HG02642 (cell line): ENCODE measurements around the gene CARD14.
"Not testable (repeated sequence)": the region's sequence is repeated elsewhere in the genome, so short reads cannot be mapped to it uniquely, and the experiment has no call there.

Source experiments
- ATAC-seq: cut with Tn5 transposase; IDR thresholded peaks from one replicate; pipeline ENCODE4 v1.9.1; 2021; ENCODE audit warnings: mild to moderate bottlenecking; ENCODE audit not compliant: unreplicated experiment, poor library complexity

Gene CARD14

DNA sequence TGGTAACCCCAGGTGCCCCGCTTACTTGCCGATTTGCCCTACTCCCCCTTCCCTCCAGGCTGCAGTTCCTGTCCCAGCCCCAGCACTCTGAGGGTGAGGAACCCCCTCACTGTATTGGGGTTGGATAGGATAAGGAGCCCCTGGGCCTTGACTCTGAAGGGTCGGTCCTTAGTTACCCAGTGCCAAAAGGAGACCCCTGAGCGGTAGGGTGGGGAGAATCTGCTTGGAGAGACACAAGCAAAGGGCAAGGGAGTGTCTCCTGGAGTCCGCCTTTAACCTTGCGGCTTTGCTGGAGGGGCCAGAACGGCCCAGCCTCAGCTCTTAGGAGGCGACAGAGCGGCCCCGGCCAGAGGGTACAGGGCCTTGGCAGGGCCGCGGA lies 13.0 kb downstream of the CARD14 start:
- no peak for ATAC-seq

DNA sequence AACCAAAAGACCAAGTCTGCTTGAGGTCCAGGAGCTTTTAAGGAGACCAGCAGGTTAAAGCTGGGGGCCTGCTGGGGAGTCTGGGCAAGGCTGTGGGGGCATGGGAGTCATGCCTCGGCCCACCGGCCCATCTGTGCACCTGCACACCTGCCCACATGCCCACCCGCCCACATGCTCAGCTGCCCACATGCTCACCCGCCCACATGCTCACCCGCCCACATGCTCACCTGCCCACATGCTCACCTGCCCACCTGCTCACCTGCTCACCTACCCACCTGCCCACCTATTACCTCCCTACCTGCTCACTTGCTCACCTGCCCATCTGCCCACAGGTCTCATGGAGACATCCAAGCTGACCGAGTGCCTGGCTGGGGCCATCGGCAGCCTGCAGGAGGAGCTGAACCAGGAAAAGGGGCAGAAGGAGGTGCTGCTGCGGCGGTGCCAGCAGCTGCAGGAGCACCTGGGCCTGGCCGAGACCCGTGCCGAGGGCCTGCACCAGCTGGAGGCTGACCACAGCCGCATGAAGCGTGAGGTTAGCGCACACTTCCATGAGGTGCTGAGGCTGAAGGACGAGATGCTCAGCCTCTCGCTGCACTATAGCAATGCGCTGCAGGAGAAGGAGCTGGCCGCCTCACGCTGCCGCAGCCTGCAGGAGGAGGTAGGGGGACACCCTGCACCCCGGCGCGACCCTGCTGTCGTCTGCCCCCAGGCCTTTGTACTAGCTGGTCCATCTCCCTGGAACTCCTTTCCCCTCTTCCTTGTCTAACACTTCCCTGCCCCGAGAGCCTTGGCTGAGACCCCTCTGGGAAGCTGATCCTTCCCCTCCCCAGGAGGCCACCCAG lies 14.0 kb downstream of the CARD14 start:
- ATAC-seq = no peak

DNA sequence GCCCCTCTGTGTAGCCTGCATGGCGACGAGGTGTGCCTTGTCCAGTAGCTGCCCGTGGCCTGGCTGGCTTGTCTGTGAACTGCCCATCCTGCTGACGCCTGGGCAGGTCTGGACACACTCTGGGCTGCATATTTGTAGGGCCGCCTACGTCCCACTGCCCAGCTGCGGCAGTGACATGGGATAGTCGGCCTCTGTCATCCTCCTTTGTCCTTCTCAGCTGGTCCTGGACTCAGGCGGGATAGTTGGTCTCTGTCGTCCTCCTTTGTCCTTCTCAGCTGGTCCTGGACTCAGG lies 14.5 kb downstream of the CARD14 start:
- ATAC-seq = no peak

DNA sequence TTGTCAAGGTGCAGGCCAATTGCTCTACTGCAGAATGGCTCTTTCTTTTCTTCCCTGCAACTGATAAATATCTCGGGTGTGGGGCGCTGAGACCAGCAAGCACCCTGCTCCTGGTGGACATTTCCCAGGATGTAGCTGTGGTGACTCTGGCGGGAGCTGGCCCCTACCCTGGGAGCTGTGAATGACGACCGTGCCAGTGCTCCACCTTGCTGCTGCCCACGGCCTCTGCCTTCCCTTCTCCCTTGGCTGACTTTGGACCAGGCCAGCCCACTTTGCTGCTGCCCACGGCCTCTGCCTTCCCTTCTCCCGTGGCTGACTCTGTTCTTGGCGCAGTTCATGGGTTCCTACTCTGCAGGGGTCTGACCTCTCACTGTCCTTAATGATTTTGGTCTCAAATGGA lies 16.1 kb downstream of the CARD14 start:
- no peak for ATAC-seq

DNA sequence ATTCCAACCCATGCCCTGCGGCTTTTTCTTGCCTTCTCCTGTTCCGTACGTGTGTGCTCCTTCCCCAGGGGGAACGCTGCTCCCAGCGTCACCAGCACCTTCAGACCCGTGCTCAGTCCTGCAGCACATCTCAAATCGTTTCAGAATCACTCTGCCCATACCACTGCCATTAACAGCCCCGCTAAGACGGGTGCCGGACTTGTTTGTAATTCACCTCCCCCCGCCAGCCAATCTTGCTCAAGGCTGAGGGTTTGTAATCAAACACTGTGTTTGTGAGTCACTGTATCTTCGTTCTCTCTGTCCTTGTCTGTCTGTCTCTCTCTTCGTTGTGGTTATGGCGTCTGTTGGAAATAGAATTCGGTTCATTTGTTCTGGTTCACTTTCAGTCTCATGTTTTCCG lies 17.3 kb downstream of the CARD14 start:
- ATAC-seq = no peak

DNA sequence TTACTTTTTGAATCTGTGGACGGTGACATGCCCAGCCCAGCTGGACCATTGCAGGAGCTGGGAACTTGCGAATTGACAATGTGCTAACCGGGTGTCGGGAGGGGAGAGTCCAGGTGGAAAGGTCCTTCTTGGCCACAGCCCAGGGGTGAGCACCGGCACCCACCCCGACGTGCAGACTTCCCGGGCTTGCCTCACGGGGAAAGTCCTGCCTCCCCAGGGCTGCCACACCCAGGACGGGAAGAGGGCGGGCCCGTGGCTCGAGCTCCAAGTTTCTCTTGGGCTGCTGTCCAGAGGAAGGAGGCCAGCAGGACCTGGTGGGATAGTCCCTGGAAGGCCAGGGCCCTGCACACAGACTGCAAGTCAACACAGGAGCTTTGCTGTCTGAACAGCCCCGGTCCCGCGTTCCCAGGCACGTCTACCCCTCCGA lies 17.7 kb downstream of the CARD14 start:
- no peak for ATAC-seq

DNA sequence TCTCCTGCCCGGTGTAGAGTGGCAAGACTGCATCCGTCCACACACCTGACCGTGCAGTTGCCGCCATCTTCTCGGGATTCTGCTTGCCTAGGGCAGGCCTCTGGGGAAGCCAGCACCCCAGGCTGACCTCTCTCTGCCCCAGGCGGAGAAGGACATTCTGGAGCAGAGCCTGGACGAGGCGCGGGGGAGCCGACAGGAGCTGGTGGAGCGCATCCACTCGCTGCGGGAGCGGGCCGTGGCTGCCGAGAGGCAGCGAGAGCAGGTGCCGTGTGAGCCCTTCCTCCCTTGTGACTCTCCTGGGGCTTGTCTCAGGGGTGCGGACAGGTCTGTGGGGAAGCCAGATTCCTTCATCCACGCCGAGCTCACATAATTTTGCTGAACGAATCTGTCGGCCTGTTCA lies 19.8 kb downstream of the CARD14 start:
- ATAC-seq = no peak

DNA sequence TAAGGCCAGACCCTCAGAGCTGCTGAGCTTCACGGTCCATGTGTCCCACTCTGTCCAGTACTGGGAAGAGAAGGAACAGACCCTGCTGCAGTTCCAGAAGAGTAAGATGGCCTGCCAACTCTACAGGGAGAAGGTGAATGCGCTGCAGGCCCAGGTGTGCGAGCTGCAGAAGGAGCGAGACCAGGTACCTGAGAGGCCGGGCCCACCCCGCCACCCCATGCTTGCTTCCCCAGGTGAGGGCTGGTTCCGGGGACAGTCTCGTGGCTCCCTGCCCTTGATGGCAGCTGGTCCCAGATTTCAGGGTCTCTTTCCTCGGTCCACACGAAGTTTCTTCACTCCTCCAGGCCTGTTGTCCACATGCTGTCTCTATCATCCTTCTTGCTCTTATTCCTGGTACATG lies 20.9 kb downstream of the CARD14 start:
- no peak for ATAC-seq

DNA sequence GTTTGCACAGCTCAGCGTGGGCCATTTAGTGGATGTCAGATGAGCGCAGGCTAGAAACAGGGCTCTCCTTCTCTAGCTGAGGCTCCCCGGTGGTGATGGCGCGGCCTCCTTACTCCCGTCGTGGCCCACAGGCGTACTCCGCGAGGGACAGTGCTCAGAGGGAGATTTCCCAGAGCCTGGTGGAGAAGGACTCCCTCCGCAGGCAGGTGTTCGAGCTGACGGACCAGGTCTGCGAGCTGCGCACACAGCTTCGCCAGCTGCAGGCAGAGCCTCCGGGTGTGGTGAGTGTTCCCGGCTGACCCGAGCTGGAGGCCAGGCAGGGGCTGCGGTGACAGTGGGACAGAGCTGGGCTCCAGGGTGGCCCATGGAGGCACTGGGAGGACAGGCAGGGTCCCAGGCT lies 21.4 kb downstream of the CARD14 start:
- ATAC-seq = no peak

DNA sequence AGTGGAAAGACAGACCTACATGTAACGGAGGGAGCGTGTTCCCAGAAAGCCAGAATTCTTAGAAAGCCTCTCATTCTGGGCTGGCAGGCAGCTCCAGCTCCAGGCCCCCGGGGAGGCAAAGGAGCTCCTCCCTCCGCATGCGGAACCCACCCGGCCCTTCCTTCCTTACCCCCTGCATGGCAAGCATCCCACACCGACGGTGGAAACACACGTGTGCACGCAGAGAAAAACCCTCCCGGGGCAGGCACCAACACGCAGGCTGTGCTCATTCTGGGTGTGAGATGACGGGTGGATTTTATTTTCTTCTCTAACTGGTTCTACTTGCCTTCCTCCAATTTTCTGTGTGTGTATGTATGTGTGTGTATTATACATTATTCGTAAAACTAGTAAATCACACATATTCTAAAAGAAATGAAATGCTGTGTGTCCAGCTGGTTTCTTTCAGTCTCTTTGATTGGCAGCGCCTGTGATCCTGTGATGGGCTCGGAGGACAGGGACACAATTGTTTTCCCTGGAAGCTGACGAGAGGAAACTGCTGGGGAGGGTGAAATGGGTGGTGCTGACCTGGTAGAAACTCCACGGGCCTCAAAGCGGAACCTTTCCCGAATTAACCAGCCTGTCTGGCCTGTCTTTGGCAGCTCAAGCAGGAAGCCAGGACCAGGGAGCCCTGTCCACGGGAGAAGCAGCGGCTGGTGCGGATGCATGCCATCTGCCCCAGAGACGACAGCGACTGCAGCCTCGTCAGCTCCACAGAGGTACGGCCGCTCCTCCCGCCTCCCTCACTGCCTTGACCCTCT lies 22.2 kb downstream of the CARD14 start:
- no peak for ATAC-seq

DNA sequence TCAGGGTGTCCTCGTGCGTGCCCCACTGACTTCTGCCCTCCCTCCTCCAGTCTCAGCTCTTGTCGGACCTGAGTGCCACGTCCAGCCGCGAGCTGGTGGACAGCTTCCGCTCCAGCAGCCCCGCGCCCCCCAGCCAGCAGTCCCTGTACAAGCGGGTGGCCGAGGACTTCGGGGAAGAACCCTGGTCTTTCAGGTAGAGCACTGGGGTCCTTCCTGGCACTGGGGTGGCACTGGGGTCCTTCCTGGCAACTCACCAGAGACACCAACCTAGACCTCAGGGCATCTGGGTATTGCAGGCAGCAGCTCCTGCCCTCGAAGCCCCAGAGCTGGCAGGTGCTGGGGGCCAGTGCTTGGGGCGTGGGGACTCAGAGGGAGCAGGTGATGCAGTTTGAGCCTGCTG lies 25.3 kb downstream of the CARD14 start:
- no peak for ATAC-seq

DNA sequence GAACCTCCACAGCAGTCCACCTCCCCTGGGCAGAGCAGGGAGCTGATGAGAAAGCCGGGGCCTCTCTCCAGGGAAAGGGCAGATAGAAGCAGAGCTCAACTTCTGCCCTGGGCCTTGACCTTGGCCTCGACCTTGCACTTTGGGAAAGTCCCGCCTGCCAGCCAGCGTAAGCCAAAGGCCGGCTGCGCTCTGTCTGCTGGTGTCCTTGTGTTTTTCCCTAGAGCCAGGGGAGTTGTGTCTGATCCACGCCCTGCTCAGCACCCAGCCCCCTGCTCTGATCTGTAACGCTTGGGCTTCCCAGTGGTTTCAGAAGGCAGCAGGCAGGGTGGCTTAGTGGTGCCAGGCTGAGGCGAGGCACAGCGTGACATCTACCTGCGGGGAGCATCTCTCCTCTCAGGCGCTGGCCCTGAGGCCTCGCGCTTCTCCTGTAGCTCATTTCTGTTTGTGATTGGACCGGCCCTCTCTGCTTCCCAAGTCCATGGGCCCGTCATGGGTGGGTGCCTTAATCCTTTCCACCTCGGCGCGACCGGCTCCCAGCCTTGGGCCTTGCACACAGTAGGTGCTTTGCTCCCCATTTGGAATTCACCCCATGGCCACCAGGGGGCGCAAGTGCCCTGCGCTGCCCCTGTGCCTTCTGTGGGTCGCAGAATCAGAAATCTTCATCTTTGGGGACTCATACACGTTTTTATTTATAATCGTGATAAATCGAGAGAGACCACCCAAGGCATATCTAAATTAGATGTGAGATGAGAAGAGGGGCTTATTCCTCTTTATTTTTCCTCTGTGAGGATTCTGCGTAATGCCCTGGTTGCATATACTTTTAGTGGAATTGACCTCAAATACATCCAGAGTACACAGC lies 26.1 kb downstream of the CARD14 start:
- ATAC-seq = no peak

DNA sequence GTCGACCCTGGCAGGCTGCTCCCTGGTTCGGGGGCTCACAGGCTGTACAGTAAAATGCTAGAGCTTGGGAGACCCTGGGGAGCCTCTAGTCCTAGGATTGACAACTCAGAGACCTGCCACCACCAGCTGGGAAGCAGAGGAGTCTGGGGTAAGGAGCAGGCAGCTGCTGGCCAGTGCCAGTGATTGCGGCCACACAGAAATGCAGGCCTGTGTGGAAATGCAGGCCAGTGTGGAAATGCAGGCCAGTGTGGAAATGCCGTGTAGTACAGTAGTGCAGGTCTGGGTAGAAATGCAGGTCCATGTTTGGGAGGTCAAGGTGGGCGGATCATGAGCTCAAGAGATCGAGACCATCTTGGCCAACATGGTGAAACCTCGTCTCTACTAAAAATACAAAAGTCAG lies 26.8 kb downstream of the CARD14 start:
- no peak for ATAC-seq

DNA sequence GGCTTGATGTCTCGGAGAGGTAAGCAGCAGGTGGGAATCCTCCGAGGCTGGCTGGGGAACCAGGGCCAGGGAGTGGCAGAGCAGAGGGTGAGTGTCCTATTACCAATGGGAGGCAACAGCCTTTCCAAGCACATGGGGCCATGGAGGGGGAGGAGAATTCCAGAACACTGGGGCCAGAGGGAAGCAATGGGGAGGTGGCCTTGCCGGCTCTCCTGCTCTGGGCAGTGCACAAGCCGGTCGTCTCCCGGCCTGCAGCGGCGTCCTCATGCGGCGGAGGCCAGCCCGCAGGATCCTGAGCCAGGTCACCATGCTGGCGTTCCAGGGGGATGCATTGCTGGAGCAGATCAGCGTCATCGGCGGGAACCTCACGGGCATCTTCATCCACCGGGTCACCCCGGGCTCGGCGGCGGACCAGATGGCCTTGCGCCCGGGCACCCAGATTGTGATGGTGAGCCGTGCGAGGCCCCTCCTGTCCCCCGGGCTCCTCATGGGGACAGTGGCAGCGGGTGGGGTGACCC lies 28.4 kb downstream of the CARD14 start:
- ATAC-seq = no peak

DNA sequence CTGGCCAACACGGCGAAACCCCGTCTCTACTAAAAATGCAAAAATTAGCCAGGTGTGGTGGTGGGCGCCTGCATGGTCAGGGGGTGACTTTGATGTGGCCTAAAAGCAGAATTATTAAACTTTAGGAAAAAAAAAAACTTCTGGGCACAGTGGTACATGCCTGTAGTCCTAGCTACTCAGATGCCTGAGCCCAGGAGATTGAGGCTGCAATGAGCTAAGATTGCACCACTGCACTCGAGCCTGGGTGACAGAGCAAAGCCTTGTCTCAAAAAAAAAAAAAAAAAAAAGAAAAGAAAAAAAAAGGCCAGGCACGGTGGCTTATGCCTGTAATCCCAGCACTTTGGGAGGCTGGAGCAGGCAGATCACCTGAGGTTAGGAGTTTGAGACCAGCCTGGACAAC lies 29.5 kb downstream of the CARD14 start:
- ATAC-seq = not testable (repeated sequence)

DNA sequence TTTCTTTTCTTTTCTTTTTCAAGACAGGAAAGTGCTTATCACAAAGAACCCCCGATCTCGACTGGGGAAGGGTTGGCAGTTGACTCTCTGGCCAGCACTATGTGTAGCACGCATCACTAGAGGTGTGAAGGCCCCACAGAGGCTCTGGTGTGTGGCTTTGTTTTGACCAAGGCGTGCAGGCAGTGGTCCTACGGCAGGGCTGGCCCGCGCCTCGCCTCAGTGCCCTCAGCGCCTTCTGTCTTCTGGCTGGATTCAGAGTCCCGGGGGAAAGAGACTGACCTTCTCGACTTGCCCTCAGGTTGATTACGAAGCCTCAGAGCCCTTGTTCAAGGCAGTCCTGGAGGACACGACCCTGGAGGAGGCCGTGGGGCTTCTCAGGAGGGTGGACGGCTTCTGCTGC lies 31.6 kb downstream of the CARD14 start:
- ATAC-seq = no peak

DNA sequence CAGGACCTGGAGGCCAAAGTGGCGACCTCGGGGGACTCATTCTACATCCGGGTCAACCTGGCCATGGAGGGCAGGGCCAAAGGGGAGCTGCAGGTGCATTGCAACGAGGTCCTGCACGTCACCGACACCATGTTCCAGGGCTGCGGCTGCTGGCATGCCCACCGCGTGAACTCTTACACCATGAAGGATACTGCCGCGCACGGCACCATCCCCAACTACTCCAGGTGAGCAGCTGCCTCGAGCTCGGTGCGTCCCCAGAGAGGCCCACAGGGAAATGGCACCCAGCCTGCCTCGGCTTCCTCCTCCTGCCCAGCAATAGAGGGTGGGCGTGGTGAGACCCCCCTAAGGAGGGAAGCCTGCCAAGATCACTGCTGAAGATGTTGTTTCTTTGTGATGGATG lies 32.4 kb downstream of the CARD14 start:
- ATAC-seq = no peak

DNA sequence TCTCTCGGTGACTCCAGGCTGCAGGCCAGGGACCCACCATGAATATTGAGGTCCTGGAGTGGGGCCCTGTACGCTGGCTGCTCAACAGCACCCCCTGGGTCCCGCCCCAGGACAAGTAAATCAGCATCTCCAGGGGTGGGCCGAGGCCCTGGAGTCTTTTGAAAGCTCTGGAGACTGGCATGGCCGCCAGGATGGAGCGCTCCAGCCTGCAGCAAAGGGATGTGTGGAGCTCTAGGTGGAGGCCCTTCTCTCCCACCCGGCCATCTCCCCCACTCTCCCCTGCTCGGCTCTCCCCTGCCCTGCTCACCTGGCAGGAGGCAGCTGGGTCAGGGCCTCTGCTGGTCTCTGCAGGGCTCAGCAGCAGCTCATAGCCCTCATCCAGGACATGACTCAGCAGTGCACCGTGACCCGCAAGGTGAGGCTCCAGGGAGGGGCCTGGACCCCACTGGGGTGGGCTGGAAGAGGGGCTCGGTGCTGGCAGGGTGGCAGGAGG lies 33.7 kb downstream of the CARD14 start:
- no peak for ATAC-seq

DNA sequence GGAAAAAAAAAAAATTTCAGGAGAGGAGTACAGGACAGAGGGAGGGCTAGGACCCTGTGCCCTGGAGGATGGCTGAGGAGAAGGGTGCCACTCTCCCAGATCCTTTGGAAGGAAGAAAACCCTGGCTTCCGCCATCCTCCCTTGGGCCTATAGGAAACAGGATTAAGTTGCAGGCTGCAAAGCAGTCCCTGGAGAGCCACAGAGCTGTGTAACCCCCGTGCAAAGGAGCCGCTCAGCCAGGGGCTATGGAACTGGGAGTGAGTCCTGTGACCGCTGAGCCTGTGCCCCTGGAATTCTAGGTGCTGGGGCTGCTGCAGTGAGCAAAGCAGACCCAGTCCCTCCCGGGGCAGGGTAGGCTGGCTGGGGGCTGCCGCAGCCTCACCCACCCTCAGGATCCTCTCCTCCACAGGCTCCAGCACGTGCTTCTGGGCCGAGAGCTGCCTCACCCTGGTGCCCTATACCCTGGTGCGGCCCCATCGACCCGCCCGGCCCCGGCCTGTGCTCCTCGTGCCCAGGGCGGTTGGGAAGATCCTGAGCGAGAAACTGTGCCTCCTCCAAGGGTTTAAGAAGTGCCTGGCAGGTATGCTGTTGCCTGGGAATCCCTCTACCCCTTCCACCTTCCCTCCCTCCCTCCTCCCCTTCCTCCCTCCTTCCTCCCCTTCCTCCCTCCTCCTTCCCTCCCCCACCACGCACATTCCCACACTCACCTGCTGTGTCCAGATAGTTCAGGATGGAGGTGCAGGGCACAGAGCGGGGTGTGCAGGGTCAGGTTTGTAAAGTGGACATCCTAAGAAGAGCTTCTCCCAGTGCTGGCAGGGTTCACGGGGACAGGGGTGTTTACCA lies 35.0 kb downstream of the CARD14 start:
- no peak for ATAC-seq

DNA sequence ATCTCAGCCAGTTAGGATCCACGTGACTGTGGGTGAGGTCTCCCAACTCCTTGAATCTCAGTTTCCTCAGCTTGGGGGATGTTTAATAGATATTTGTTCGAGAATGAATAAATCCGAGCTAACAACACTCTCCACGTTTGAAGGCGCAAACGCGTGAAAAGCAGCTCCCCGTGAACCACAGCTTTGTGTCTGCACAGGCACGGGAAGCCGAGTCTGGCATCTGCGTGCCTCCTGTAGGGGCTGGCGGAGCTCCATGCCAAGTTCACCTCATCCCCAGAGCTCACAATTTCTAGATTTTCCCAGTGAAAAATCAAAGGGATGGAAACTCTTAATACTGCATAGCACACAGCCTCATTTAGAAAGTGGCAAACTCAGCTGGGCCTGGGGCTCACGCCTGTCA lies 36.0 kb downstream of the CARD14 start:
- ATAC-seq = no peak
